ENCODE data around the gene SPATA31C1. TPM values are rescaled to one million over a fixed set of nuclear protein-coding genes. Genes with fewer than 3 reads are reported as not detected.

Gene SPATA31C1
- total RNA-seq (ENCODE audit: low replicate concordance), result not detected in 2 replicates

DNA sequence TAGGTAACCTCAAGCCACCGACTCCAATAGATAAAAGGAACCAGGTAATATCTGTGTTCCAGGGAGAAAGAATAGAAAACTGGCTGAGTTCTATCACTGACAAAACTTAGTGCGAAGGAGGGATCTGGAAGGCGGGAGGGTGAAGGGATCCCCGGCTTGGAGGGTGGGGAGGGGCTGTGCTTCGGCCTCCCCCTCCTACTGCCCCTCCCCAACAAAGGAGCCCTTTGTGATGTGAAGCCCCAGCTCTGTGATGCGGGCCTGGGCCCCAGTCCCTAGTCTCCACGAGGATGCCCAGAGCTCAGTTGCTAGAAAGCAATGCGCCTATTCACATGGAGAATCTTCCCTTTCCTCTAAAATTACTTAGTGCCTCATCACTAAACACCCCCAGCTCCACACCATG lies at the start of gene SPATA31C1:
TSS of gene SPATA31C1 (plus strand) at position 301 of the 400 bp plus-strand sequence.

DNA sequence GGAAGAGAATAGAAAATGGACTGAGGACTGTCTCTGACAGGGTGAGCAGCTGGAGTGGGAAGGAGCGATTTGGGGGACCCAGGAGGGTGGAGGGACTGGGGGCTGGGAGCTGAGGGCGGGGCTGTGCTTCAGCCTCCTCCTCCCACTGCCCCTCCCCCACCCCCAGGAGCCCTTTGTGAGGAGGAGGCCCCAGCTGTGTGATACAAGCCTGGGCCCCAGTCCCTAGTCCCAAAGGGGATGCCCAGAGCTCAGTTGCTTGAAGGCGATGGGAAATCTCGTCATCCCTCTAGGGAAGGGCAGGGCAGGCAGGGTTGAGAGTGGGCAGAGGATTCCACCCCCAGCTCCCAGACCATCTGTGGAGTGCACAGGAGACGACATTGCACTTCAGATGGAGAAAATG lies 35.1 kb upstream of the SPATA31C1 start, which contains the start of gene SPATA31E1:
TSS of gene SPATA31E1 (plus strand) at position 251 of the 400 bp plus-strand sequence. CDS start at position 266, 15 bp downstream.

Other genes starting within 250 kb of the SPATA31C1 start
- 97.5 and 3,757 TPM in 2 replicates for gene CTSL, start 191.8 kb upstream of the SPATA31C1 start, total RNA-seq (ENCODE audit: low replicate concordance)
- not detected in 2 replicates for gene SPATA31E1, start 35.1 kb upstream of the SPATA31C1 start, total RNA-seq (ENCODE audit: low replicate concordance)
- 4.8 and 9.4 TPM in 2 replicates for gene CDK20, start 56.6 kb downstream of the SPATA31C1 start, total RNA-seq (ENCODE audit: low replicate concordance)
- gene SPATA31C2, start 220.5 kb downstream of the SPATA31C1 start, total RNA-seq (ENCODE audit: low replicate concordance), result not detected in 2 replicates